K562 (cell line): ENCODE data around the gene MXRA7. TPM values are rescaled to one million over a fixed set of nuclear protein-coding genes. Genes with fewer than 3 reads are reported as not detected.
"Not testable (repeated sequence)": the region's sequence is repeated elsewhere in the genome, so short reads cannot be mapped to it uniquely, and the experiment has no call there.

ENCODE experiments used
- ATAC-seq: fragments of 200-7000 bp; cut with Tn5 transposase; 3 replicates; pipeline ENCODE4 v1.9.1; 2020; ENCODE audit warnings: moderate library complexity
- BruUV-seq: library from RNA; stranded (reverse); fragments of 400-500 nt; replicated peaks from 2 replicates; lab custom pipeline; 2021; lab: Mats Ljungman, UMichigan
- CTCF ChIA-PET: fragments of 300-600 bp; formaldehyde crosslinking; extraction: SDS; loops from one replicate; lab custom pipeline; 2021; ENCODE audit warnings: low intra/inter-chr PET ratio; lab: Yijun Ruan, JAX
- POLR2A ChIA-PET: fragments of 300-600, 350-650 bp; sonication (Branson Sonifier 250); formaldehyde crosslinking; extraction: SDS; loops from one replicate; lab custom pipeline; 2021; ENCODE audit warnings: antibody characterized with exemption, inconsistent platforms; lab: Yijun Ruan, JAX
- DNase-seq, 4 experiments: peaks; one replicate each; pipeline versions ENCODE4 v3.0.0 to v3.0.0-alpha.2; 2011 to 2018; ENCODE audit warnings: low spot score in 3 of 4, mixed read lengths in 3 of 4; ENCODE audit errors: extremely low read depth in 1 of 4
- FAIRE-seq: peaks from 2 replicates; lab custom pipeline; 2011; peaks lifted over from hg19 to GRCh38; lab: Jason Lieb, UNC
- H2AFZ ChIP-seq: 2 replicates; pipeline ENCODE4 v1.6.0; 2011; ENCODE audit warnings: low read depth, low read length, control low read depth, inconsistent platforms
- H3K27ac ChIP-seq: fragments of 200-600 bp; 3 replicates; pipeline ENCODE4 v1.8.0; 2011; ENCODE audit warnings: low read depth, mild to moderate bottlenecking, control low read depth, inconsistent platforms, low read length, moderate library complexity, mixed read lengths; ENCODE audit errors: extremely low read depth
- H3K27me3 ChIP-seq, 2 experiments: fragments of 300-600 bp in 1 of 2; 2 replicates in 1 of 2; 3 replicates in 1 of 2; pipeline versions ENCODE4 v1.6.0 to v1.8.0; 2011; ENCODE audit warnings: inconsistent platforms in 2 of 2, low read length in 2 of 2, mild to moderate bottlenecking in 1 of 2, mixed read lengths in 1 of 2, moderate library complexity in 1 of 2; ENCODE audit not compliant: control insufficient read depth in 2 of 2, insufficient read depth in 2 of 2
- H3K36me3 ChIP-seq: fragments of 300-600 bp; 3 replicates; pipeline ENCODE4 v1.8.0; 2011; ENCODE audit warnings: mild to moderate bottlenecking, low read length, inconsistent platforms; ENCODE audit not compliant: control insufficient read depth, insufficient read depth
- H3K4me1 ChIP-seq, 2 experiments: fragments of 200-600 bp in 1 of 2; replicated peaks in 1 of 2; 2 replicates in 1 of 2; 3 replicates in 1 of 2; pipeline versions ENCODE4 v1.5.1 to v1.8.0; 2011; ENCODE audit warnings: inconsistent platforms in 2 of 2, low read length in 2 of 2, mild to moderate bottlenecking in 1 of 2, mixed read lengths in 1 of 2, moderate library complexity in 1 of 2; ENCODE audit not compliant: control insufficient read depth in 2 of 2, insufficient read depth in 2 of 2
- H3K4me2 ChIP-seq: 2 replicates; pipeline ENCODE4 v1.6.1; 2011; ENCODE audit warnings: low read length, control low read depth, inconsistent platforms, mixed read lengths; ENCODE audit not compliant: insufficient read depth
- H3K4me3 ChIP-seq: fragments of 200-600 bp; sonication (generic), shearing (Covaris generic); 2 replicates; pipeline ENCODE4 v1.5.1; 2016; ENCODE audit warnings: control low read depth, inconsistent platforms
- H3K79me2 ChIP-seq: fragments of 200-600 bp; 3 replicates; pipeline ENCODE4 v1.8.0; 2011; ENCODE audit warnings: low read length, inconsistent platforms; ENCODE audit not compliant: control insufficient read depth, insufficient read depth
- H3K9ac ChIP-seq, 2 experiments: 2 replicates each; pipeline versions ENCODE4 v1.6.0 to v1.6.1; 2011; ENCODE audit warnings: low read depth in 2 of 2, low read length in 2 of 2, control low read depth in 1 of 2, inconsistent platforms in 1 of 2, mild to moderate bottlenecking in 1 of 2, mixed read lengths in 1 of 2; ENCODE audit not compliant: insufficient read depth in 1 of 2
- H3K9me1 ChIP-seq: one replicate; pipeline ENCODE4 v1.6.0; 2011; ENCODE audit warnings: inconsistent platforms, mild to moderate bottlenecking, low read length, moderate library complexity; ENCODE audit not compliant: control insufficient read depth, insufficient read depth
- H3K9me3 ChIP-seq: replicated peaks from 2 replicates; pipeline ENCODE4 v1.5.1; 2011; ENCODE audit warnings: low read depth, low read length, inconsistent platforms; ENCODE audit not compliant: control insufficient read depth, insufficient read depth
- H4K20me1 ChIP-seq: replicated peaks from 2 replicates; pipeline ENCODE4 v1.6.1; 2011; ENCODE audit warnings: low read length, inconsistent platforms, mixed read lengths; ENCODE audit not compliant: control insufficient read depth, insufficient read depth
- KDM5B ChIP-seq: fragments of 200-600 bp; sonication (generic); IDR thresholded peaks from 2 replicates; pipeline ENCODE4 v1.6.1; 2012; ENCODE audit warnings: low read depth, mild to moderate bottlenecking, moderate library complexity, low read length, control low read depth, inconsistent platforms; ENCODE audit not compliant: insufficient replicate concordance
- ZNF143 ChIP-seq: sonication (generic); formaldehyde crosslinking; IDR thresholded peaks from 2 replicates; pipeline ENCODE4 v1.9.0; 2022; ENCODE audit warnings: mild to moderate bottlenecking, missing genetic modification reagents
- WGBS: fragments of 100-300 bp; shearing (Covaris generic); methylation state at CpG from one replicate; pipeline ENCODE4 v1.1.6; 2016; ENCODE audit warnings: low coverage, mixed read lengths; ENCODE audit not compliant: insufficient coverage; ENCODE audit errors: missing lambda C conversion rate; 5-methylcytosine and 5-hydroxymethylcytosine counted together
- in situ Hi-C: fragments of 300-500 bp; cut with MboI; formaldehyde crosslinking; loops from 4 replicates; pipeline ENCODE4 v1.15.0; 2018; ENCODE audit warnings: inconsistent platforms, mixed read lengths
- intact Hi-C: fragments of 100-400 bp; cut with micrococcal nuclease; formaldehyde crosslinking; loops from 2 replicates; pipeline ENCODE4 v1.14.2; 2022
- polyA plus RNA-seq, 8 experiments: library from polyadenylated mRNA; depleted of rRNA in 4 of 8; stranded (reverse) in 5 of 8; unstranded in 3 of 8; fragments of >200 nt; fragmentation: Nextera tagmentation in 2 of 8; fragmentation: Illumina TruSeq in 1 of 8; extraction: Ambion mirVana in 2 of 8; extraction: Trizol in 1 of 8; gene quantifications; 2 replicates each; pipeline versions ENCODE4 v1.2.1 to v1.2.3, GENCODE V29; 2011 to 2014; ENCODE audit warnings: inconsistent platforms in 1 of 8, missing spikeins in 1 of 8
- total RNA-seq, 7 experiments: library from RNA; depleted of rRNA in 6 of 7; stranded (reverse); fragments of >200 nt in 6 of 7; fragmentation: Illumina TruSeq in 2 of 7; extraction: Trizol in 2 of 7; gene quantifications; 2 replicates each; pipeline versions ENCODE4 v1.2.1 to v1.2.3, GENCODE V29; 2011 to 2021; ENCODE audit warnings: low replicate concordance in 1 of 7
- TF ChIP-seq, protein P1 (sequence below): sonication (generic); formaldehyde crosslinking; IDR thresholded peaks from 2 replicates; pipeline ENCODE4 v1.8.1; 2023; ENCODE audit warnings: mild to moderate bottlenecking, missing genetic modification reagents

The MXRA7 gene
- total and polyA plus RNA-seq, 9 of the 15 experiments (the other 6 are each of a cell fraction or from before 2014, with no cell fraction given): 2.6 to 38.4 (median 14.3) TPM

DNA sequence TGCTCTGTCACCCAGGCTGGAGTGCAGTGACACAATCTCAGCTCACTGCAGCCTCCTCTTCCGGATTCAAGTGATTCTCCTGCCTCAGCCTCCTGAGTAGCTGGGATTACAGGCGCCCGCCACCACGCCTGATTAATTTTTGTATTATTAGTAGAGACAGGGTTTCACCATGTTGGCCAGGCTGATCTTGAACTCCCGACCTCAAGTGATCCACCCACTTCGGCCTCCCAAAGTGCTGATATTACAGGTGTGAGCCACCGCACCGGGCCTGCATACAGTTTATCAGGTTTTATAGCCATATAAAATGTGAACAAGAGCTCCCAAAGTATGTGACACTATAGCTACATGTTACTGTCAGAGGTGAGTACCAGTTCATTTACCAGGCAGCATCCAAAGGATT lies 12.2 kb upstream of the MXRA7 start:
- intact Hi-C loops: not testable (repeated sequence)

DNA sequence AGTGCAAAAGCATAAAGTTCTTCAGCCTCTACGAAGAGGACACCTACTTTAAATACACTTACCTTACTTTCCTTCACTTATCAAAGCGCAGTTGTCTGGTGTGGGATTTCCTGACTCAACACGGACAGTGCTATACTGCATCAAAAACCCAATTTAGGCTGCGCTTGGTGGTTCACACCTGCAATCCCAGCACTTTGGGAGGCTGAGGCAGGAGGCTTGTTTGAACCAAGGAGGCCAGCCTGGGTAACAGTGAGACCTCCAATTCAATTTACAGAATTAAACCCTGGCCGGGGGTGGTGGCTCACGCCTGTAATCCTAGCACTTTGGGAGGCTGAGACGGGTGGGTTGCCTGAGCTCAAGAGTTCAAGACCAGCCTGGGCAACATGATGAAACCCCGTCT lies 11.5 kb upstream of the MXRA7 start:
- in situ Hi-C loops: no loop called here
- TF ChIP-seq, protein P1, sequence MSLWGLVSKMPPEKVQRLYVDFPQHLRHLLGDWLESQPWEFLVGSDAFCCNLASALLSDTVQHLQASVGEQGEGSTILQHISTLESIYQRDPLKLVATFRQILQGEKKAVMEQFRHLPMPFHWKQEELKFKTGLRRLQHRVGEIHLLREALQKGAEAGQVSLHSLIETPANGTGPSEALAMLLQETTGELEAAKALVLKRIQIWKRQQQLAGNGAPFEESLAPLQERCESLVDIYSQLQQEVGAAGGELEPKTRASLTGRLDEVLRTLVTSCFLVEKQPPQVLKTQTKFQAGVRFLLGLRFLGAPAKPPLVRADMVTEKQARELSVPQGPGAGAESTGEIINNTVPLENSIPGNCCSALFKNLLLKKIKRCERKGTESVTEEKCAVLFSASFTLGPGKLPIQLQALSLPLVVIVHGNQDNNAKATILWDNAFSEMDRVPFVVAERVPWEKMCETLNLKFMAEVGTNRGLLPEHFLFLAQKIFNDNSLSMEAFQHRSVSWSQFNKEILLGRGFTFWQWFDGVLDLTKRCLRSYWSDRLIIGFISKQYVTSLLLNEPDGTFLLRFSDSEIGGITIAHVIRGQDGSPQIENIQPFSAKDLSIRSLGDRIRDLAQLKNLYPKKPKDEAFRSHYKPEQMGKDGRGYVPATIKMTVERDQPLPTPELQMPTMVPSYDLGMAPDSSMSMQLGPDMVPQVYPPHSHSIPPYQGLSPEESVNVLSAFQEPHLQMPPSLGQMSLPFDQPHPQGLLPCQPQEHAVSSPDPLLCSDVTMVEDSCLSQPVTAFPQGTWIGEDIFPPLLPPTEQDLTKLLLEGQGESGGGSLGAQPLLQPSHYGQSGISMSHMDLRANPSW (CRISPR knock-in tag): no peak
- TF ChIP-seq KDM5B: peak; percentile 27
- Histone ChIP-seq H3K27ac (no peak overlapping the region), H3K9me1 (no peaks in the 10 kb centered on the region), H3K79me2 (peaks cover 53% of the 10 kb centered on the region), H3K4me1 (peaks cover 11 to 34% of the 10 kb centered on the region in 2 experiments; a peak in 4 of 5 replicates), H3K4me2 (no peak overlapping the region), H3K9ac (no peak overlapping the region), H3K36me3 (peaks cover 74% of the 10 kb centered on the region), H2AFZ (no peak overlapping the region), H3K9me3 (no peaks in the 10 kb centered on the region; the same call in 1 of the 2 replicates), H4K20me1 (peaks cover 7% of the 10 kb centered on the region; the same call in 1 of the 2 replicates), H3K27me3 (no peaks in the 10 kb centered on the region), H3K4me3 (no peak overlapping the region)
- intact Hi-C loops: no loop called here
- BruUV-seq: no TSS peak
- 98% methylated on average over 8 of the region's 8 CpGs for WGBS
- POLR2A ChIA-PET: interaction anchor here (0.9 to 1.3 kb wide), 2 partner anchors 10 to 177 kb away, joined by 3 to 4 read pairs; no protein-coding TSS in a partner anchor
- ATAC-seq: no peak
- FAIRE-seq: no peak
- no peak for DNase-seq
- CTCF ChIA-PET: no interaction called here

More for the DNA sequence above, 12.2 kb upstream of the MXRA7 start:
- Histone ChIP-seq H3K36me3 (peaks cover 69% of the 10 kb centered on the region), H3K4me1 (peaks cover 11 to 39% of the 10 kb centered on the region in 2 experiments; a peak in 4 of 5 replicates), H3K79me2 (peaks cover 60% of the 10 kb centered on the region)
- DNase-seq, H3K27ac ChIP-seq, H3K9me3 ChIP-seq, H4K20me1 ChIP-seq, H3K4me3 ChIP-seq, H3K27me3 ChIP-seq, BruUV-seq, FAIRE-seq, H3K9me1 ChIP-seq, H3K9ac ChIP-seq, H2AFZ ChIP-seq, H3K4me2 ChIP-seq, CTCF ChIA-PET, in situ Hi-C loops, ATAC-seq: not testable (repeated sequence)
- TF ChIP-seq ZNF143 (CRISPR knock-in tag): 0 out of 2 replicates have a peak, but pooled peaks have one; percentile 4
- WGBS: 98% methylated on average over 8 of the region's 8 CpGs
- POLR2A ChIA-PET: interaction anchor here (0.7 to 1.3 kb wide), 3 partner anchors 9 to 510 kb away, joined by 3 to 4 read pairs (median 4); no protein-coding TSS in a partner anchor
